ENCODE measurements around the gene SAGE1.

- TF ChIP-seq PATZ1 (CRISPR knock-in tag; IDR thresholded peaks at IDR 0.05; ENCODE audit: borderline replicate concordance) (no peak), BACH2 (CRISPR knock-in tag; IDR thresholded peaks at IDR 0.05; ENCODE audit: borderline replicate concordance) (no peak), ARNTL (CRISPR knock-in tag; IDR thresholded peaks at IDR 0.05; ENCODE audit: borderline replicate concordance, low read depth) (no peak), SNAI2 (CRISPR knock-in tag; IDR thresholded peaks at IDR 0.05) (no peak), ZFP30 (CRISPR knock-in tag; IDR thresholded peaks at IDR 0.05) (no peak), ISL1 (CRISPR knock-in tag; IDR thresholded peaks at IDR 0.05) (no peak), TOX (CRISPR knock-in tag; IDR thresholded peaks at IDR 0.05; ENCODE audit: borderline replicate concordance) (no peak), TCF4 (CRISPR knock-in tag; IDR thresholded peaks at IDR 0.05; ENCODE audit: borderline replicate concordance) (no peak), ZNF70 (CRISPR knock-in tag; IDR thresholded peaks at IDR 0.05) (no peak), PPARA (CRISPR knock-in tag; IDR thresholded peaks at IDR 0.05; ENCODE audit: borderline replicate concordance) (no peak), ZNF8 (CRISPR knock-in tag; IDR thresholded peaks at IDR 0.05) (no peak)
Measured at GRCh38 chrX:135923353-135923752, 29.8 kb downstream of the SAGE1 start.

All from SK-N-SH treated with all-trans-retinoic acid at 6 μM for 48 hours (cell line).